ENCODE results near the gene SMARCD1.
A peak's percentile ranks its signal among the peaks of the same experiment; 100 is the strongest.

SMARCD1 gene

GRCh38 chr12:50051101-50051806 lies 33.9 kb upstream of the SMARCD1 start:
- H3K27ac ChIP-seq: no peak overlapping the region
- TF ChIP-seq, protein P1, sequence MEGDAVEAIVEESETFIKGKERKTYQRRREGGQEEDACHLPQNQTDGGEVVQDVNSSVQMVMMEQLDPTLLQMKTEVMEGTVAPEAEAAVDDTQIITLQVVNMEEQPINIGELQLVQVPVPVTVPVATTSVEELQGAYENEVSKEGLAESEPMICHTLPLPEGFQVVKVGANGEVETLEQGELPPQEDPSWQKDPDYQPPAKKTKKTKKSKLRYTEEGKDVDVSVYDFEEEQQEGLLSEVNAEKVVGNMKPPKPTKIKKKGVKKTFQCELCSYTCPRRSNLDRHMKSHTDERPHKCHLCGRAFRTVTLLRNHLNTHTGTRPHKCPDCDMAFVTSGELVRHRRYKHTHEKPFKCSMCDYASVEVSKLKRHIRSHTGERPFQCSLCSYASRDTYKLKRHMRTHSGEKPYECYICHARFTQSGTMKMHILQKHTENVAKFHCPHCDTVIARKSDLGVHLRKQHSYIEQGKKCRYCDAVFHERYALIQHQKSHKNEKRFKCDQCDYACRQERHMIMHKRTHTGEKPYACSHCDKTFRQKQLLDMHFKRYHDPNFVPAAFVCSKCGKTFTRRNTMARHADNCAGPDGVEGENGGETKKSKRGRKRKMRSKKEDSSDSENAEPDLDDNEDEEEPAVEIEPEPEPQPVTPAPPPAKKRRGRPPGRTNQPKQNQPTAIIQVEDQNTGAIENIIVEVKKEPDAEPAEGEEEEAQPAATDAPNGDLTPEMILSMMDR (conservative IDR thresholded peaks at IDR 0.05): no peak
- no peak for TF ChIP-seq ZFX (IDR thresholded peaks at IDR 0.05)

DNA sequence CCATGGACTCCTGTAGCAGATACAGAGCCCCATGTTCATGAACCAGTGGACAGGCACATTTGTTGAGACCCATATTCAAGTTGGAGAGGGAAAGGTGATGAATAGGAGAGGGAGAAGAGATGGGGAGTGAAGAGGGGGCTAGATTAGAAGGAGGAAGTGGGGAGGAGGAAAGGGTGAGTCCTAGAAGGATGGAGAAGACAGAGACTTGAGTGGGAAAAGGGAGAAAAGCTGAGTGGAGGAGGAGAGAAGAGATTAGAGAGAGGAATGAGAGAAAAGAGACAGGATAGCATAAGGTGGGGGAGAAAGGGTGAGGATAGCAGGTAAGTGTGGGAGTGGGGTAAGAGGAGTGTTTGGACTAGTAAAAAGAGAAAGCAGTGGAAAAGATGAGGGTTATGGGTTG lies 32.6 kb upstream of the SMARCD1 start:
- TF ChIP-seq, protein P1 (conservative IDR thresholded peaks at IDR 0.05): no peak
- no peak overlapping the region for H3K27ac ChIP-seq

DNA sequence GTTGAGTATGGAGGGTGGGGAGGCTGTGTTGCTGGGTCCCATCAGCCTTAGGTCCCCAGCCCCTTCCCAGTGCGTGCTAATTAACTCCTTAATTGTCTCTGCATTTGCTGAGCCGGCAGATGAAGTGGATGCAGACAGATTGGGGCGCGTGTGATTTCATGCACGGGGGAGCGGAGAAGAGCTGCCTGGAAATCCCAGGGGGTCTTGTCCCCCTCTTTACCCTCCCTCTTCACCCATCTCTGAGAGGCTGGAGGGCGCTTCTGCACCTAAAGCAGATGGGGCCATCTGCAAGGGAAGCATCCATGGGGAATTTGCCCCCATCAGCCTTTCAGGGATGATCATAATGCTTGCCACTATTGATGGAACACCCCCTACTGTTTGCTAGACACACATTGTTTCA lies 32.2 kb upstream of the SMARCD1 start:
- H3K27ac ChIP-seq: no peak overlapping the region
- TF ChIP-seq, protein P1 (conservative IDR thresholded peaks at IDR 0.05): no peak
- no peak for TF ChIP-seq ZFX (IDR thresholded peaks at IDR 0.05)

DNA sequence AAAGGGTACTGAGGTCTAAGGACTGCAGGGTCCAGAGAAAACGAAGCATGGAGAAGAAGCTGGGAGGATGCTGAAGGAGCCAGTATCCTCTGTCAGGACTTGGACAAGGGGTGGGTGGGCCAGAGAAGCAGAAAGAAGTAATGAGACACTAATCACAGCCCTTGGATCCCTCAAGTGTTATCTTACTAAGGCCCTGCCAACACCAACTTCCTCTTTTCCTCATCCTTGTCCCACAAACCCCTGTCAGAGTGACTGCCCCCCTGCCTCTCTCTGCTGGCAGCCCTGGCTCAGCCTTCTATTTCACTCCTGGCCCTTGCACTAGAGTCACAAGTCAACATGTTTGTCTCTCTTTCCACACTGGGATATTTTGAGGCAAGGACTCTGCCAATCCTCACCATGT lies 31.6 kb upstream of the SMARCD1 start:
- no peak for TF ChIP-seq ZFX (IDR thresholded peaks at IDR 0.05)
- TF ChIP-seq, protein P1 (conservative IDR thresholded peaks at IDR 0.05): no peak
- no peak overlapping the region for H3K27ac ChIP-seq

DNA sequence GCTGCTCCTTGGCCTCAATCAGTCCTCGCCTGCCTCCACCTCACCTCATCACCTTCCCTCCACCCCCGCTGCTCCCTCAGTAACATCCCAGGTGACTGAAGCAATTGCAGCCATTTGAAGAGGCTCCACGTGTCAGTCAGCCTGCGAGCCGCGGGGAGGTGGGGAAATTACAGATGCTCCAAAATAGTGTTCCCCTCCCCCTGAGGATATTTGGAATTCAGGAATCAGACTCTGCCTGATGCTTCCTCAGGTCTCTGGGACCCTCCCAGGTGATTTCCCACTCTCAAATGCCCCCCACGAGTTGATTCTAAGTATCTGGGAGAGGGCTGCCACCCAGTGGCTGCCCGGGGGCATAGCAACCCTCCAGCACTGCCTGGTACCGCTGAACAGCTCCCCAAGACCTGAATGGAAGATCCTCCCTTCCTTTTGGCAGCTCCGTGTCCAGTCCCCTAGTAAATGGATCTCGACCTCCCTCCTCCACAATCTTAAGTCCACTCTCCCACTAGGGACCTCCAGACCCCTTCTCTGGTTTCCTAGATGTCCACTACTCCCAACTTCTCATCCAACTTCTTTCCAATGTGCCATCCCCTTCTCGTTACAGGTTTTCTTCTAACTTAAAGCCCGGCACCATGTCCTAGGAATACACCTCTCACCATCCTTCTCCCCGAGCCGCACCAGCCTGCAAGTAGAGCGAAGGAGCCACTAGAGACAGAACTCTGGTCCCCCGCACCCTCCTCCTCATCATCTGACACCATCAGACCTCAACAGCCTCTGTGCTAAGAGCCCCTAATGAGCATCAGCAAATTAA lies 29.1 kb upstream of the SMARCD1 start:
- TF ChIP-seq, protein P1 (conservative IDR thresholded peaks at IDR 0.05): peak; percentile 95
- no peak for TF ChIP-seq ZFX (IDR thresholded peaks at IDR 0.05)
- H3K27ac ChIP-seq: peak overlapping the region; percentile 7; the same call in 1 of the 2 replicates

DNA sequence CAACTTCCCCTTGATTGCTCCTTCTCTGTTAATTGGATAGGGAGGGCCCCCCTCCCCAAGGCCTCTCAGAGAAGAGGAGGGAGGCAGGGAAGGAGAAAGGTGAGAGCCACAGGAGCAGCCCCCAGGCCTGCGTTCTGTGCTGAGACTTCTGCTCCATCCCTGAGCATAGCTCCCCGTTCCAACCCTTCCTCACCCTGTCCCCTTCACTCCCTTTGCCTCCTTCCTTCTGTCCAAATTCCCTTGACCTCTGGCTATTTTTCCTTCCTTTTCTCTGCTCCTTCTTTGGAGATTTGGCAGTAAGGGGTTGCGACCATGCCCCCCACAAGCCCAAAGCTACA lies 28.5 kb upstream of the SMARCD1 start:
- H3K27ac ChIP-seq: peak overlapping the region; percentile 71
- no peak for TF ChIP-seq ZFX (IDR thresholded peaks at IDR 0.05)
- TF ChIP-seq, protein P1 (conservative IDR thresholded peaks at IDR 0.05): no peak

Data from C4-2B (cell line).